WERI-Rb-1 (cell line): ENCODE measurements around the gene SOSTDC1.

Source experiments
- DNase-seq: peaks from one replicate; pipeline ENCODE4 v3.0.0-alpha.2; 2020
- H3K27ac ChIP-seq: fragments of 250-450 bp; sonication (Bioruptor Pico); 2 replicates; pipeline ENCODE4 v1.5.1; 2020; ENCODE audit warnings: mild to moderate bottlenecking, moderate library complexity
- H3K27me3 ChIP-seq: fragments of 250-450 bp; sonication (Bioruptor Pico); 2 replicates; pipeline ENCODE4 v1.5.1; 2021; ENCODE audit warnings: mild to moderate bottlenecking, low read depth, moderate library complexity; ENCODE audit not compliant: insufficient read depth, severe bottlenecking
- H3K36me3 ChIP-seq: fragments of 250-450 bp; sonication (Bioruptor Pico); 2 replicates; pipeline ENCODE4 v1.5.1; 2020; ENCODE audit warnings: mild to moderate bottlenecking, moderate library complexity
- H3K4me3 ChIP-seq: 2 replicates; pipeline ENCODE4 v1.5.1; 2011; ENCODE audit warnings: low read depth, mild to moderate bottlenecking, control low read depth, low read length
- H3K9me3 ChIP-seq: fragments of 250-450 bp; sonication (Bioruptor Pico); 2 replicates; pipeline ENCODE4 v1.5.1; 2021; ENCODE audit warnings: mild to moderate bottlenecking, moderate library complexity; ENCODE audit not compliant: severe bottlenecking
- TF ChIP-seq, protein P1 (sequence below): IDR thresholded peaks from 2 replicates; pipeline ENCODE4 v1.5.1; 2011; ENCODE audit warnings: low read depth, mild to moderate bottlenecking, control low read depth, inconsistent platforms, low read length

Gene SOSTDC1, protein sequence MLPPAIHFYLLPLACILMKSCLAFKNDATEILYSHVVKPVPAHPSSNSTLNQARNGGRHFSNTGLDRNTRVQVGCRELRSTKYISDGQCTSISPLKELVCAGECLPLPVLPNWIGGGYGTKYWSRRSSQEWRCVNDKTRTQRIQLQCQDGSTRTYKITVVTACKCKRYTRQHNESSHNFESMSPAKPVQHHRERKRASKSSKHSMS

DNA sequence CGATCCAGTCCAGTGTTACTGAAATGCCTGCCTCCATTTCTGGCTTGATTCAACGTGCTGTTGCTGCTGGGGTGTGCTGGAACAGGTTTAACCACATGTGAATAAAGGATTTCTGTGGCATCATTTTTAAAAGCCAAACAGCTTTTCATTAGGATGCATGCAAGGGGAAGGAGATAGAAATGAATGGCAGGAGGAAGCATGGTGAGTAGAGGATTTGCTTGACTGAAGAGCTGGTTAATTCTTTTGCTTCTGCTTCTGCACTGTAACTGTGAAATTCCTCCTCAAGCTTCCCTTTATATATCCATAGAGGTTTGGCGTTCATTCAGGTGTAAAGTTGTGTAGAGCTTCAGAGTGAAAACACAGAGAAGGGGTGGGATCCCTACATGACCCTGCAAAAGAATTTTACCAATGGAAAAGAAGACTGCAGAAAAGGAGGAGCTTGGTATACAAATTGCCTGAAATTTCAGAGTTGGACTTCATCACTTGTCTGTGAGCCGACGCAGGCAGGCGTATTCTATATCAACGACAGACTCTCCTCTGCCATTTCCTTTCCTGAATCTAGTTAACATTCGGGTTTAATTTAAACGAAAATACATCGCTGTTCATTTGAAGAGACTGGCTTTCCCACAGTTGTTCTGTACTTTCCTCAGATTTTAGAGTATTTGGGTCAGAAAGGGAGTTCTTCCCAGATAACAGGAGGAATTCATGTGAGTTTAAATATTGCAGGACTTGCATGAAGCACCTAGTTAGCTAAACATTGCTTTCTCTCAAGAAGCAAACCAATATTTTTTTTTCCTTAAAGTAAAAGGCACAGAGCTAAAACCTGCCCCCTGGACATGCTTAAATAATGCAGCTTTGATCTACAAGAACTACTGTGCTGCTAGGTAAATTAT, at the start of gene SOSTDC1:
Gene SOSTDC1, minus strand, starts transcription at position 270 of the 893 bp plus-strand sequence. Its CDS starts 70 bp downstream, at position 200.
- DNase-seq = no peak
- no peak within 1 kb of the TSS for H3K27ac ChIP-seq
- H3K27me3 ChIP-seq = no peaks in the 10 kb centered on the region
- H3K9me3 ChIP-seq = no peaks in the 10 kb centered on the region
- H3K4me3 ChIP-seq = no peak within 1 kb of the TSS
- TF ChIP-seq, protein P1, sequence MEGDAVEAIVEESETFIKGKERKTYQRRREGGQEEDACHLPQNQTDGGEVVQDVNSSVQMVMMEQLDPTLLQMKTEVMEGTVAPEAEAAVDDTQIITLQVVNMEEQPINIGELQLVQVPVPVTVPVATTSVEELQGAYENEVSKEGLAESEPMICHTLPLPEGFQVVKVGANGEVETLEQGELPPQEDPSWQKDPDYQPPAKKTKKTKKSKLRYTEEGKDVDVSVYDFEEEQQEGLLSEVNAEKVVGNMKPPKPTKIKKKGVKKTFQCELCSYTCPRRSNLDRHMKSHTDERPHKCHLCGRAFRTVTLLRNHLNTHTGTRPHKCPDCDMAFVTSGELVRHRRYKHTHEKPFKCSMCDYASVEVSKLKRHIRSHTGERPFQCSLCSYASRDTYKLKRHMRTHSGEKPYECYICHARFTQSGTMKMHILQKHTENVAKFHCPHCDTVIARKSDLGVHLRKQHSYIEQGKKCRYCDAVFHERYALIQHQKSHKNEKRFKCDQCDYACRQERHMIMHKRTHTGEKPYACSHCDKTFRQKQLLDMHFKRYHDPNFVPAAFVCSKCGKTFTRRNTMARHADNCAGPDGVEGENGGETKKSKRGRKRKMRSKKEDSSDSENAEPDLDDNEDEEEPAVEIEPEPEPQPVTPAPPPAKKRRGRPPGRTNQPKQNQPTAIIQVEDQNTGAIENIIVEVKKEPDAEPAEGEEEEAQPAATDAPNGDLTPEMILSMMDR = no peak
- H3K36me3 ChIP-seq = no peaks in the 10 kb centered on the region

DNA sequence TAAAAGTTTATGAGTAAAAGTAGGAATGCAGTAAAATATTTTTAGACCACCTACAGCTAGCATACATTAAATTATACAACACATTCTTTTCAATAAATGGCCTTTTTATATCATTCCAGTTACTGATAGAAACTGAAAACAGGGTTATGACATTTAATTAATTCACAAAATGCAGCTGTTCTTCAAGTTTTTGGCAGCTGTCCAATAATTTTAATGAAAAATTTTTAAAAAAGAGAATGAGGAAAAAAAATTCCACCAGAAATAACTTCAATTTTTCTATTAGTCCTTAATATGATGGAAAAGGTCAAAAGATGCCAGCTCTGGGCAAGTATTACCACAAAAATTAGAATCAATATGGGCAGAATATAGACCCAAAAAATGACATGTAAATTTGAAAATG, 49.2 kb upstream of the SOSTDC1 start:
- Histone ChIP-seq H3K9me3 (no peaks in the 10 kb centered on the region), H3K4me3 (no peak overlapping the region), H3K27ac (no peak overlapping the region), H3K36me3 (no peaks in the 10 kb centered on the region), H3K27me3 (no peaks in the 10 kb centered on the region)
- TF ChIP-seq, protein P1 = no peak
- no peak for DNase-seq

DNA sequence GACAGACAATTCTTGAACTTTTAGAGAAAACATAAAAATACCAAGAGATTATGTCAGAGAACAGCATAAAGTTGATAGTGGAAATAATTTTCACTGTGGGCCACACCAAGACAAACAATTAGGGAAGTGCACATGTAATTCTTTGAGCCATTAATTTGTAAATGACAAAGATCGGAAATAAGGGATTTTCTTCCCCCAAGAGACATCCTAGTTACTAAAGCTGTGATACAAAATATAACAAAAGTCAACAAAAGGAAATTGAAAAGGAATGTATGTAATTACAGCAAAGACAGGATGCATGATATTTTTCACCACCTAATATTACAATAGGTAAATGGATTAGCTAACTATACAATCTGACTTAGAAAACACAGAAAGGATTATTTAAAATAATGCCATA, 48.7 kb upstream of the SOSTDC1 start:
- no peaks in the 10 kb centered on the region for H3K36me3 ChIP-seq
- H3K27ac ChIP-seq = no peak overlapping the region
- TF ChIP-seq, protein P1 = no peak
- no peak overlapping the region for H3K4me3 ChIP-seq
- DNase-seq = no peak
- no peaks in the 10 kb centered on the region for H3K9me3 ChIP-seq
- H3K27me3 ChIP-seq = no peaks in the 10 kb centered on the region

DNA sequence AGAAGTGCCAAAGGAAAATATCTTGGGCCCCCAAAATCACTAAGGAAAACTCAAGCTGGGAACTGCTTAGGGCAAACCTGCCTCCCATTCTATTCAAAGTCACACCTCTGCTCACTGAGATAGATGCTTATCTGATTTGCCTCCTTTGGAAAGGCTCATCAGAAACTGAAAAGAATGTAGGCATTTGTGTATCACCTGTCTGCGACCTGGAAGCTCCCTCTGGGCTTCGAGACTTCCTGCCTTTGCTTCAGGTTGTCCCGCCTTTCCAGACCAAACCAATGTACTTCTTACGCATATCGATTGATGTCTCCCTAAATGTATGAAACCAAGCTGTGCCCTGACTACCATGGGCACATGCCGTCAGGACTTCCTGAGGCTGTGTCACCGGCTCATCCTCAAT, 46.6 kb upstream of the SOSTDC1 start:
- Histone ChIP-seq H3K4me3 (no peak overlapping the region), H3K9me3 (no peaks in the 10 kb centered on the region), H3K36me3 (no peaks in the 10 kb centered on the region), H3K27ac (no peak overlapping the region), H3K27me3 (no peaks in the 10 kb centered on the region)
- DNase-seq = no peak
- TF ChIP-seq, protein P1 = no peak

DNA sequence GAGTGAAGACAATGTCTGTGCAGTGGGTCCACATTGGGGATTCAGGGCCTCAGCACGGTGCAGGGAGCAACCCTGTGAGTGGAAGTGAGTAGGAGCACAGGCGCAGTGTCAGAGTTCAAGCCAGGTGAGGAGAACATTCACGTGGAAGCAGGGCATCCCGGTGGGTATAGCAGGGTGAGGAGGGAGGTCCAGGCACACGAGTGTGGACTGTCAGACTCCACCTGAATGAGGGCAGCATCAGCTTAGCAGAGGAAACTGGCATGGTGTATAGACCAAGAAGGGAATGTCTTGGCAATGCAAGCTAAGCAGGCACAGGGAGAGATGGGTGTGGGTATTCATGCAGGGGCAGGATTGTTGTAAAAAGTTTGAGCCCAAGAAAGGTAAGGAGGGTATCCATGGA, 45.8 kb upstream of the SOSTDC1 start:
- TF ChIP-seq, protein P1 = no peak
- H3K36me3 ChIP-seq = no peaks in the 10 kb centered on the region
- DNase-seq = no peak

More for the DNA sequence above, 45.8 kb upstream of the SOSTDC1 start:
- no peak overlapping the region for H3K27ac ChIP-seq
- H3K9me3 ChIP-seq = no peaks in the 10 kb centered on the region
- no peaks in the 10 kb centered on the region for H3K27me3 ChIP-seq
- no peak overlapping the region for H3K4me3 ChIP-seq
